DMS 273 treated with DMSO at 0.1 percent for 48 hours (cell line): ENCODE measurements around the gene MTHFSD.

Experiments
- DNase-seq: peaks from one replicate; lab custom pipeline; 2025; lab: John Stamatoyannopoulos, UW

Gene MTHFSD

GRCh38 chr16:86490859-86491639 lies 64.0 kb downstream of the MTHFSD start:
- DNase-seq, result no peak

- no peak for DNase-seq
Measured at GRCh38 chr16:86485746-86486145, 69.3 kb downstream of the MTHFSD start.

DNA sequence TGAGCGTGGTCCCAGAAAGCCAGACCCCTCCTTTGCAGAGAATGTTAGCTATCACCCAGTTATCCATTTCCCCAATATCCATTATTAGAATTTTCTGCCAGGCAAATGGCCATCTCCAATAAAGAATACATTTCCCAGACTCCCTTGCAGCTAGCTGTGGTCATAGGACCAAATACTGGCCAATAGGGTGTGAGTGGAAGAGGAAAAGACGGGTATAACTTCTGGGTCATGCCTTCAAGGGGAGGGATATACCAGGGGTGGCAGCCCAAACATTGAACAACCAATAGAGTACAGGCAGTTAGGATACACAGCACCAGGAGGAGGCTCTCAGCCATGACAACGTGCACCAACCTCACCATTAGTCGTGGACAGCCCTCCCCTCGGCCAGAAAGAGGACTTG lies 70.8 kb downstream of the MTHFSD start:
- no peak for DNase-seq

DNA sequence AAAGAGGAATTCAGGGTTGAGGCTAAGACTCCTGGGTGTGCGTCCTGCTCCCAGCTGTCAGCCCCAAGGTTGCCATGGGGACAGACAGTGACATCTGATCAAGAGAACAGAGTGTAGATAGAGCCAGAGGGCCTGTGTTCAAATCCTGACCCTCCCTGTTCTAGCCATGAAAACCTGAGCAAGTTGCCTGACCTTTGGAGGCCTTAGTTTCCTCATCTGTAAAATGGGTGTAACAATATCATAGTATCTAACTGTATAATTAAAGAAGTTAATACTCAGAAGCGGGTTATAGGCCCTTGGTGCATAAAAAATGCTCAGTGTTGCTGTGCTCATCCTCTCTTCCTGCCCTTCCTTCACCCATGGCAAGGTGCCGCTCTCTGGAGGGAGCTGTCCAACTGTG lies 73.4 kb downstream of the MTHFSD start:
- DNase-seq, result no peak

- DNase-seq, result no peak
Measured at GRCh38 chr16:86480444-86480843, 74.6 kb downstream of the MTHFSD start.
